ENCODE results near the gene CACNA1D.

GRCh38 chr3:53482227-53482626, 12.2 kb upstream of the CACNA1D start:
- TF ChIP-seq CTCF (IDR thresholded peaks at IDR 0.05), result no peak
- no peak for TF ChIP-seq POLR2A (IDR thresholded peaks at IDR 0.05)

Data from body of pancreas (tissue), 4 donors.